K562 (cell line): ENCODE measurements around the gene NRCAM. TPM values are rescaled to one million over a fixed set of nuclear protein-coding genes. Genes with fewer than 3 reads are reported as not detected.

Source experiments
- CTCF ChIP-seq, 3 experiments: IDR thresholded peaks in 2 of 3; conservative IDR thresholded peaks in 1 of 3; 2 replicates each; pipeline ENCODE4 v1.5.1; 2011 to 2012; ENCODE audit warnings: low read length in 3 of 3, mild to moderate bottlenecking in 3 of 3, control low read depth in 2 of 3, improper control_type of control experiment in 1 of 3, inconsistent platforms in 1 of 3, low read depth in 1 of 3, mixed read lengths in 1 of 3, moderate library complexity in 1 of 3; ENCODE audit not compliant: insufficient read depth in 2 of 3
- DPF2 ChIP-seq: fragments of 450-650 bp; IDR thresholded peaks from 2 replicates; pipeline ENCODE4 v1.6.1; 2016
- JUND ChIP-seq, 2 experiments: IDR thresholded peaks; 2 replicates in 1 of 2; 3 replicates in 1 of 2; pipeline ENCODE4 v1.6.1; 2011; ENCODE audit warnings: borderline replicate concordance in 2 of 2, low read depth in 2 of 2, low read length in 2 of 2, improper control_type of control experiment in 1 of 2, missing biosample characterization in 1 of 2, missing genetic modification characterization in 1 of 2, missing genetic modification reagents in 1 of 2
- PML ChIP-seq: IDR thresholded peaks from 2 replicates; pipeline ENCODE4 v1.6.1; 2012; ENCODE audit warnings: low read length, inconsistent platforms
- RCOR1 ChIP-seq, 2 experiments: IDR thresholded peaks; 2 replicates each; pipeline ENCODE4 v1.6.1; 2012; ENCODE audit warnings: low read depth in 2 of 2, low read length in 2 of 2, borderline replicate concordance in 1 of 2, improper control_type of control experiment in 1 of 2
- REST ChIP-seq, 2 experiments: fragments of 450-650 bp; formaldehyde crosslinking in 1 of 2; IDR thresholded peaks; 2 replicates each; pipeline versions ENCODE4 v1.4.0 to v1.6.1; 2014 to 2020; ENCODE audit warnings: mild to moderate bottlenecking in 2 of 2, borderline replicate concordance in 1 of 2, low read depth in 1 of 2
- SMC3 ChIP-seq: conservative IDR thresholded peaks from 2 replicates; pipeline ENCODE4 v1.6.1; 2011; ENCODE audit warnings: low read depth, low read length, improper control_type of control experiment; ENCODE audit not compliant: insufficient read depth
- SRF ChIP-seq, 2 experiments: fragments of 250-450, 450-650 bp in 1 of 2; sonication (Bioruptor Pico) in 1 of 2; sonication (generic) in 1 of 2; formaldehyde crosslinking; IDR thresholded peaks; 2 replicates each; pipeline versions ENCODE4 v1.5.0 to v1.5.1; 2020 to 2022; ENCODE audit warnings: mild to moderate bottlenecking in 1 of 2, missing genetic modification reagents in 1 of 2
- SRSF3 ChIP-seq: fragments of 200-400 bp; formaldehyde crosslinking; IDR thresholded peaks from 2 replicates; pipeline ENCODE4 v1.6.1; 2016; ENCODE audit warnings: mild to moderate bottlenecking, low read length, moderate library complexity; ENCODE audit not compliant: insufficient read depth
- TFAP4 ChIP-seq: sonication (generic); formaldehyde crosslinking; IDR thresholded peaks from 2 replicates; pipeline ENCODE4 v1.8.0; 2022; ENCODE audit warnings: missing genetic modification reagents, mild to moderate bottlenecking, moderate library complexity, borderline replicate concordance
- USF1 ChIP-seq: sonication (generic); formaldehyde crosslinking; IDR thresholded peaks from 2 replicates; pipeline ENCODE4 v1.9.0; 2022; ENCODE audit warnings: mild to moderate bottlenecking, missing genetic modification reagents
- polyA plus RNA-seq, 8 experiments: library from polyadenylated mRNA; depleted of rRNA in 4 of 8; stranded (reverse) in 5 of 8; unstranded in 3 of 8; fragments of >200 nt; fragmentation: Nextera tagmentation in 2 of 8; fragmentation: Illumina TruSeq in 1 of 8; extraction: Ambion mirVana in 2 of 8; extraction: Trizol in 1 of 8; gene quantifications; 2 replicates each; pipeline versions ENCODE4 v1.2.1 to v1.2.3, GENCODE V29; 2011 to 2014; ENCODE audit warnings: inconsistent platforms in 1 of 8, missing spikeins in 1 of 8
- total RNA-seq, 7 experiments: library from RNA; depleted of rRNA in 6 of 7; stranded (reverse); fragments of >200 nt in 6 of 7; fragmentation: Illumina TruSeq in 2 of 7; extraction: Trizol in 2 of 7; gene quantifications; 2 replicates each; pipeline versions ENCODE4 v1.2.1 to v1.2.3, GENCODE V29; 2011 to 2021; ENCODE audit warnings: low replicate concordance in 1 of 7

The NRCAM gene
- total and polyA plus RNA-seq, 9 of the 15 experiments (the other 6 are each of a cell fraction or from before 2014, with no cell fraction given) = 0.03 to 0.54 (median 0.12) TPM; not detected in 1

- TF ChIP-seq REST (IDR thresholded peaks at IDR 0.05; ENCODE audit: borderline replicate concordance) (peak; percentile 77), REST (CRISPR knock-in tag; IDR thresholded peaks at IDR 0.05; ENCODE audit: low read depth) (no peak), USF1 (0 out of 2 replicates have a peak, but pooled peaks have one; percentile 20), PML (no peak), SRF (CRISPR knock-in tag; IDR thresholded peaks at IDR 0.05) (0 out of 4 replicates have a peak, but pooled peaks of 1 of the 2 experiments have one; percentile 26), DPF2 (0 out of 2 replicates have a peak, but pooled peaks have one; percentile 9), TFAP4 (CRISPR knock-in tag) (peak; percentile 37; the same call in 1 of the 2 replicates), JUND (IDR thresholded peaks at IDR 0.05; ENCODE audit: borderline replicate concordance, low read depth, low read length) (0 out of 2 replicates have a peak, but pooled peaks have one; percentile 23), JUND (tag; IDR thresholded peaks at IDR 0.05; ENCODE audit: borderline replicate concordance, low read depth, low read length) (0 out of 3 replicates have a peak, but pooled peaks have one; percentile 20), RCOR1 (IDR thresholded peaks at IDR 0.05; ENCODE audit: borderline replicate concordance in 1 of 2, low read depth in 2 of 2, low read length in 2 of 2) (peak in 1 of 2 experiments; percentile 28; a peak in 1 of 4 replicates), CTCF (IDR thresholded peaks at IDR 0.05 in 2 of 3, conservative IDR thresholded peaks at IDR 0.05 in 1 of 3; ENCODE audit: insufficient read depth in 2 of 3, low read depth in 1 of 3, low read length in 3 of 3) (peak; percentile 82 to 94 (median 93)), SMC3 (peak; percentile 84), SRSF3 (no peak)
These were observed 342.0 kb downstream of the NRCAM start (continued) for GRCh38 chr7:108114117-108114841.
